Left forelimb (tissue), 1 donor: Measurements from ENCODE around the gene DDX10.

Source experiments
- DNase-seq: peaks from one replicate; pipeline ENCODE4 v3.0.0-alpha.2; 2018; ENCODE audit warnings: low spot score

Gene DDX10

GRCh38 chr11:108939135-108939534, 274.3 kb downstream of the DDX10 start:
- no peak for DNase-seq

- DNase-seq: no peak
Measured at GRCh38 chr11:108943853-108944252, 279.0 kb downstream of the DDX10 start.

- no peak for DNase-seq
Measured at GRCh38 chr11:108944471-108945178, 279.8 kb downstream of the DDX10 start.

- no peak for DNase-seq
Measured at GRCh38 chr11:108945341-108945740, 280.5 kb downstream of the DDX10 start.

- DNase-seq: no peak
Measured at GRCh38 chr11:108947654-108948570, 283.0 kb downstream of the DDX10 start.

GRCh38 chr11:108958368-108959104, 293.7 kb downstream of the DDX10 start:
- no peak for DNase-seq

- DNase-seq: no peak
Measured at GRCh38 chr11:108959105-108959761, 294.4 kb downstream of the DDX10 start.

GRCh38 chr11:108959874-108960273, 295.0 kb downstream of the DDX10 start:
- DNase-seq: no peak

GRCh38 chr11:108960501-108960900, 295.6 kb downstream of the DDX10 start:
- DNase-seq: no peak

GRCh38 chr11:108961095-108961494, 296.2 kb downstream of the DDX10 start:
- DNase-seq: no peak

- no peak for DNase-seq
Measured at GRCh38 chr11:108963118-108963517, 298.2 kb downstream of the DDX10 start.

- no peak for DNase-seq
Measured at GRCh38 chr11:108965306-108966001, 300.6 kb downstream of the DDX10 start.

- no peak for DNase-seq
Measured at GRCh38 chr11:108966206-108966605, 301.3 kb downstream of the DDX10 start.

- no peak for DNase-seq
Measured at GRCh38 chr11:108966978-108967377, 302.1 kb downstream of the DDX10 start.

- DNase-seq: no peak
Measured at GRCh38 chr11:108967571-108967970, 302.7 kb downstream of the DDX10 start.

GRCh38 chr11:108970221-108970991, 305.5 kb downstream of the DDX10 start:
- DNase-seq: no peak

GRCh38 chr11:108973402-108974162, 308.7 kb downstream of the DDX10 start:
- DNase-seq: no peak

- DNase-seq: no peak
Measured at GRCh38 chr11:108975026-108975425, 310.2 kb downstream of the DDX10 start.

GRCh38 chr11:108975641-108976071, 310.8 kb downstream of the DDX10 start:
- DNase-seq: no peak
